Glutamatergic neuron (in vitro differentiated cells): ENCODE data around the gene HIVEP2. TPM values are rescaled to one million over a fixed set of nuclear protein-coding genes. Genes with fewer than 3 reads are reported as not detected.

ENCODE experiments used
- DNase-seq: peaks from one replicate; pipeline ENCODE4 v3.0.0; 2022
- H3K27ac Mint-ChIP-seq: one replicate; pipeline ENCODE4 v1.8.0; 2020; ENCODE audit warnings: mild to moderate bottlenecking, mixed read lengths, inconsistent platforms; ENCODE audit not compliant: unreplicated experiment
- H3K27me3 Mint-ChIP-seq: one replicate; pipeline ENCODE4 v1.8.0; 2020; ENCODE audit warnings: mild to moderate bottlenecking, moderate library complexity, mixed read lengths, inconsistent platforms; ENCODE audit not compliant: unreplicated experiment
- H3K36me3 Mint-ChIP-seq: one replicate; pipeline ENCODE4 v1.8.0; 2020; ENCODE audit warnings: mild to moderate bottlenecking, mixed read lengths, inconsistent platforms; ENCODE audit not compliant: unreplicated experiment
- H3K4me1 Mint-ChIP-seq: one replicate; pipeline ENCODE4 v1.8.0; 2020; ENCODE audit warnings: mild to moderate bottlenecking, low read depth, mixed read lengths, inconsistent platforms; ENCODE audit not compliant: unreplicated experiment
- H3K4me3 Mint-ChIP-seq: one replicate; pipeline ENCODE4 v1.8.0; 2020; ENCODE audit warnings: mild to moderate bottlenecking, mixed read lengths, inconsistent platforms; ENCODE audit not compliant: unreplicated experiment
- H3K9me3 Mint-ChIP-seq: one replicate; pipeline ENCODE4 v1.8.0; 2020; ENCODE audit warnings: mild to moderate bottlenecking, moderate library complexity, mixed read lengths, inconsistent platforms; ENCODE audit not compliant: unreplicated experiment
- total RNA-seq: library from RNA; stranded (reverse); fragmentation: NEBNext Ultra II Directional; extraction: Animal tissue kit (Norgen Biotek cat#: 25700); gene quantifications from one replicate; pipeline ENCODE4 v1.2.1, GENCODE V29; 2021; ENCODE audit not compliant: unreplicated experiment
- TF ChIP-seq, protein P1 (sequence below): fragments of 200-600 bp; sonication (generic); IDR thresholded peaks from one replicate; pipeline ENCODE4 v1.5.0; 2021; ENCODE audit not compliant: partially characterized antibody, unreplicated experiment

Gene HIVEP2
- total RNA-seq, 1 donor from 2014 or later = 2.6 TPM

- H3K27me3 Mint-ChIP-seq = no peaks in the 10 kb centered on the region
- DNase-seq = no peak
- H3K4me1 Mint-ChIP-seq = peaks cover 7% of the 10 kb centered on the region
- TF ChIP-seq, protein P1, sequence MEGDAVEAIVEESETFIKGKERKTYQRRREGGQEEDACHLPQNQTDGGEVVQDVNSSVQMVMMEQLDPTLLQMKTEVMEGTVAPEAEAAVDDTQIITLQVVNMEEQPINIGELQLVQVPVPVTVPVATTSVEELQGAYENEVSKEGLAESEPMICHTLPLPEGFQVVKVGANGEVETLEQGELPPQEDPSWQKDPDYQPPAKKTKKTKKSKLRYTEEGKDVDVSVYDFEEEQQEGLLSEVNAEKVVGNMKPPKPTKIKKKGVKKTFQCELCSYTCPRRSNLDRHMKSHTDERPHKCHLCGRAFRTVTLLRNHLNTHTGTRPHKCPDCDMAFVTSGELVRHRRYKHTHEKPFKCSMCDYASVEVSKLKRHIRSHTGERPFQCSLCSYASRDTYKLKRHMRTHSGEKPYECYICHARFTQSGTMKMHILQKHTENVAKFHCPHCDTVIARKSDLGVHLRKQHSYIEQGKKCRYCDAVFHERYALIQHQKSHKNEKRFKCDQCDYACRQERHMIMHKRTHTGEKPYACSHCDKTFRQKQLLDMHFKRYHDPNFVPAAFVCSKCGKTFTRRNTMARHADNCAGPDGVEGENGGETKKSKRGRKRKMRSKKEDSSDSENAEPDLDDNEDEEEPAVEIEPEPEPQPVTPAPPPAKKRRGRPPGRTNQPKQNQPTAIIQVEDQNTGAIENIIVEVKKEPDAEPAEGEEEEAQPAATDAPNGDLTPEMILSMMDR = no peak
- H3K9me3 Mint-ChIP-seq = no peaks in the 10 kb centered on the region
- no peak overlapping the region for H3K4me3 Mint-ChIP-seq
- no peaks in the 10 kb centered on the region for H3K36me3 Mint-ChIP-seq
- no peak overlapping the region for H3K27ac Mint-ChIP-seq
Measured at GRCh38 chr6:142898927-142899895, 45.8 kb downstream of the HIVEP2 start.

GRCh38 chr6:142897659-142898058 lies 47.3 kb downstream of the HIVEP2 start:
- H3K4me3 Mint-ChIP-seq = no peak overlapping the region
- no peaks in the 10 kb centered on the region for H3K9me3 Mint-ChIP-seq
- no peak overlapping the region for H3K27ac Mint-ChIP-seq
- H3K4me1 Mint-ChIP-seq = peaks cover 7% of the 10 kb centered on the region
- H3K36me3 Mint-ChIP-seq = no peaks in the 10 kb centered on the region
- no peak for DNase-seq
- H3K27me3 Mint-ChIP-seq = no peaks in the 10 kb centered on the region
- TF ChIP-seq, protein P1 = no peak

GRCh38 chr6:142896732-142897131 lies 48.2 kb downstream of the HIVEP2 start:
- no peaks in the 10 kb centered on the region for H3K27me3 Mint-ChIP-seq
- H3K9me3 Mint-ChIP-seq = no peaks in the 10 kb centered on the region
- no peak overlapping the region for H3K4me3 Mint-ChIP-seq
- TF ChIP-seq, protein P1 = no peak
- DNase-seq = no peak
- peaks cover 7% of the 10 kb centered on the region for H3K4me1 Mint-ChIP-seq
- H3K36me3 Mint-ChIP-seq = no peaks in the 10 kb centered on the region
- no peak overlapping the region for H3K27ac Mint-ChIP-seq

DNA sequence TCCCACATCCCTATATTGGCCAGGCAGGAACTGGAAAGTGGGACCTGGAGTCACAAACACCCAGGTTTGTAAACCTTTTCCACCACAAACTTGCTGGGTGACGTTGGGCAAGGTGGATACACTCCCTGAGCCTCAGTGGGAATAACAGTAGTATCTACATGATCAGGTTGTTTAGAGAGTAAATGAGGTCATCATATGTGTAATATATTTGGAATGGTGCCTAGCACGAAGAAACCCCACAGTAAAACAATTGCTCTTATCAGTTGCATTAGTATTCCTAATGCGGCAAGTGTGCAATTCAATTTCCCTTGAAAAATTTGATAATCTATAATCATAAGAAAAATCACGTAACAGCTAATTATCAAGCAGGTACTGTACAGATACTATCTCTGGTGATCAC lies 51.9 kb downstream of the HIVEP2 start:
- no peak overlapping the region for H3K27ac Mint-ChIP-seq
- no peaks in the 10 kb centered on the region for H3K9me3 Mint-ChIP-seq
- H3K27me3 Mint-ChIP-seq = no peaks in the 10 kb centered on the region
- no peak for DNase-seq
- TF ChIP-seq, protein P1 = no peak
- H3K4me3 Mint-ChIP-seq = no peak overlapping the region
- no peaks in the 10 kb centered on the region for H3K4me1 Mint-ChIP-seq
- no peaks in the 10 kb centered on the region for H3K36me3 Mint-ChIP-seq

GRCh38 chr6:142892254-142893021 lies 52.5 kb downstream of the HIVEP2 start:
- Mint-ChIP-seq H3K27me3 (no peaks in the 10 kb centered on the region), H3K4me1 (no peaks in the 10 kb centered on the region), H3K27ac (no peak overlapping the region), H3K36me3 (no peaks in the 10 kb centered on the region), H3K4me3 (no peak overlapping the region), H3K9me3 (no peaks in the 10 kb centered on the region)
- DNase-seq = no peak
- TF ChIP-seq, protein P1 = no peak
